LNCAP (cell line): ENCODE results near the gene GSK3B.

Experiments
- CTCF ChIP-seq: fragments of 450-650 bp; IDR thresholded peaks from 2 replicates; pipeline ENCODE4 v1.5.1; 2017; ENCODE audit warnings: mild to moderate bottlenecking

Gene GSK3B

GRCh38 chr3:119978554-119979208 is 115.6 kb downstream of the GSK3B start:
- TF ChIP-seq CTCF: no peak

GRCh38 chr3:119977353-119977752 is 116.9 kb downstream of the GSK3B start:
- TF ChIP-seq CTCF: no peak

- no peak for TF ChIP-seq CTCF
Measured at GRCh38 chr3:119976214-119976613, 118.0 kb downstream of the GSK3B start.

- no peak for TF ChIP-seq CTCF
Measured at GRCh38 chr3:119974656-119975055, 119.6 kb downstream of the GSK3B start.

- TF ChIP-seq CTCF: no peak
Measured at GRCh38 chr3:119973018-119973646, 121.1 kb downstream of the GSK3B start.

- TF ChIP-seq CTCF: no peak
Measured at GRCh38 chr3:119969759-119970158, 124.5 kb downstream of the GSK3B start.

GRCh38 chr3:119967353-119968006 is 126.8 kb downstream of the GSK3B start:
- no peak for TF ChIP-seq CTCF
